Measurements from ENCODE around the gene CD8B. TPM values are rescaled to one million over a fixed set of nuclear protein-coding genes. Genes with fewer than 3 reads are reported as not detected.
"Not testable (repeated sequence)": the region's sequence is repeated elsewhere in the genome, so short reads cannot be mapped to it uniquely, and the experiment has no call there.

The CD8B gene
- total and polyA plus RNA-seq, 2 of the 8 experiments (the other 6 are each of a cell fraction or from before 2014, with no cell fraction given): 0.35 to 0.63 TPM

- H3K4ac ChIP-seq (replicated peaks; ENCODE audit: insufficient read length, low read depth, low read length); H2AFZ ChIP-seq (ENCODE audit: low read length); H2AK5ac ChIP-seq (ENCODE audit: low read depth, low read length); H4K91ac ChIP-seq (replicated peaks; ENCODE audit: insufficient read length, low read length); H4K20me1 ChIP-seq (replicated peaks in 1 of 2; ENCODE audit: control insufficient read depth in 1 of 2, insufficient read depth in 2 of 2, low read length in 2 of 2); H3K27me3 ChIP-seq (replicated peaks in 1 of 4; ENCODE audit: control insufficient read depth in 3 of 4, extremely low read depth in 1 of 4, insufficient read depth in 3 of 4, low read length in 3 of 4); H3K14ac ChIP-seq (ENCODE audit: insufficient read length); H3K18ac ChIP-seq (ENCODE audit: extremely low read depth, low read length); H3K4me2 ChIP-seq (ENCODE audit: insufficient read depth in 1 of 2, low read depth in 2 of 2, low read length in 2 of 2); H3K9ac ChIP-seq (replicated peaks in 1 of 4; ENCODE audit: extremely low read depth in 1 of 4, low read depth in 3 of 4, low read length in 3 of 4); H4K8ac ChIP-seq (ENCODE audit: extremely low read depth, insufficient read depth, low read length); DNase-seq (ENCODE audit: low read depth in 1 of 2, low spot score in 2 of 2); CTCF ChIA-PET (ENCODE audit: partially characterized antibody); POLR2A ChIA-PET (ENCODE audit: partially characterized antibody); H3K23me2 ChIP-seq (ENCODE audit: low read depth, low read length); H3K79me1 ChIP-seq (ENCODE audit: low read depth, low read length); H2BK5ac ChIP-seq (ENCODE audit: low read depth, low read length); H3K56ac ChIP-seq (replicated peaks; ENCODE audit: insufficient read length, low read depth, low read length); H3K4me1 ChIP-seq (replicated peaks in 1 of 4; ENCODE audit: control insufficient read depth in 3 of 4, insufficient read depth in 4 of 4, low read length in 3 of 4); H2BK12ac ChIP-seq (ENCODE audit: low read depth, low read length); H3K79me2 ChIP-seq (ENCODE audit: control insufficient read depth in 1 of 2, insufficient read depth in 2 of 2, low read length in 2 of 2); H3K36me3 ChIP-seq (ENCODE audit: control insufficient read depth in 2 of 4, insufficient read depth in 4 of 4, low read length in 3 of 4); H3K9me3 ChIP-seq (ENCODE audit: insufficient read depth in 2 of 2, low read depth in 1 of 2, low read length in 1 of 2); FAIRE-seq; H2BK15ac ChIP-seq (ENCODE audit: low read length); H3K27ac ChIP-seq (ENCODE audit: low read depth, low read length); H2BK120ac ChIP-seq (replicated peaks; ENCODE audit: low read depth, low read length); H3K4me3 ChIP-seq (ENCODE audit: extremely low read depth in 1 of 4, insufficient read depth in 2 of 4, low read depth in 3 of 4, low read length in 4 of 4); H3K23ac ChIP-seq (ENCODE audit: insufficient read length); H2BK20ac ChIP-seq (ENCODE audit: low read length); H4K5ac ChIP-seq (ENCODE audit: insufficient read length, low read depth, low read length): not testable (repeated sequence)
- WGBS, 2 experiments (ENCODE audit: extremely low coverage in 1 of 2, insufficient coverage in 1 of 2, insufficient read length in 1 of 2, insufficient replicate concordance in 2 of 2, low coverage in 1 of 2, low lambda C conversion rate in 2 of 2, missing lambda C conversion rate in 1 of 2): 90% methylated on average over 1 of the region's 4 CpGs; no CpG with 5 or more reads in 1 of the 2 experiments
Measured at GRCh38 chr2:86870941-86871340, 9.3 kb upstream of the CD8B start.

- H4K5ac ChIP-seq (ENCODE audit: insufficient read length, low read depth, low read length); H3K79me2 ChIP-seq (ENCODE audit: control insufficient read depth in 1 of 2, insufficient read depth in 2 of 2, low read length in 2 of 2); H2AK5ac ChIP-seq (ENCODE audit: low read depth, low read length); H3K27ac ChIP-seq (ENCODE audit: low read depth, low read length); H2BK20ac ChIP-seq (ENCODE audit: low read length); H3K18ac ChIP-seq (ENCODE audit: extremely low read depth, low read length); H3K4me3 ChIP-seq (ENCODE audit: extremely low read depth in 1 of 4, insufficient read depth in 2 of 4, low read depth in 3 of 4, low read length in 4 of 4); H3K4me1 ChIP-seq (replicated peaks in 1 of 4; ENCODE audit: control insufficient read depth in 3 of 4, insufficient read depth in 4 of 4, low read length in 3 of 4); H4K91ac ChIP-seq (replicated peaks; ENCODE audit: insufficient read length, low read length); H2BK5ac ChIP-seq (ENCODE audit: low read depth, low read length); DNase-seq (ENCODE audit: low read depth in 1 of 2, low spot score in 2 of 2); H4K20me1 ChIP-seq (replicated peaks in 1 of 2; ENCODE audit: control insufficient read depth in 1 of 2, insufficient read depth in 2 of 2, low read length in 2 of 2); H3K9me3 ChIP-seq (ENCODE audit: insufficient read depth in 2 of 2, low read depth in 1 of 2, low read length in 1 of 2); FAIRE-seq; H3K23ac ChIP-seq (ENCODE audit: insufficient read length); H3K4me2 ChIP-seq (ENCODE audit: insufficient read depth in 1 of 2, low read depth in 2 of 2, low read length in 2 of 2); H2BK120ac ChIP-seq (replicated peaks; ENCODE audit: low read depth, low read length); H3K79me1 ChIP-seq (ENCODE audit: low read depth, low read length); H3K36me3 ChIP-seq (ENCODE audit: control insufficient read depth in 2 of 4, insufficient read depth in 4 of 4, low read length in 3 of 4); H3K23me2 ChIP-seq (ENCODE audit: low read depth, low read length); H3K14ac ChIP-seq (ENCODE audit: insufficient read length); H4K8ac ChIP-seq (ENCODE audit: extremely low read depth, insufficient read depth, low read length); H2BK12ac ChIP-seq (ENCODE audit: low read depth, low read length); H3K27me3 ChIP-seq (replicated peaks in 1 of 4; ENCODE audit: control insufficient read depth in 3 of 4, extremely low read depth in 1 of 4, insufficient read depth in 3 of 4, low read length in 3 of 4); H2BK15ac ChIP-seq (ENCODE audit: low read length); CTCF ChIA-PET (ENCODE audit: partially characterized antibody); H2AFZ ChIP-seq (ENCODE audit: low read length); H3K4ac ChIP-seq (replicated peaks; ENCODE audit: insufficient read length, low read depth, low read length); H3K56ac ChIP-seq (replicated peaks; ENCODE audit: insufficient read length, low read depth, low read length); H3K9ac ChIP-seq (replicated peaks in 1 of 4; ENCODE audit: extremely low read depth in 1 of 4, low read depth in 3 of 4, low read length in 3 of 4); POLR2A ChIA-PET (ENCODE audit: partially characterized antibody): not testable (repeated sequence)
- WGBS, 2 experiments (ENCODE audit: extremely low coverage in 1 of 2, insufficient coverage in 1 of 2, insufficient read length in 1 of 2, insufficient replicate concordance in 2 of 2, low coverage in 1 of 2, low lambda C conversion rate in 2 of 2, missing lambda C conversion rate in 1 of 2): 93% methylated on average over 2 of the region's 2 CpGs; no CpG with 5 or more reads in 1 of the 2 experiments
Measured at GRCh38 chr2:86868895-86869468, 7.3 kb upstream of the CD8B start.

All from H1 (cell line).